Liver (tissue), 3 donors: Measurements from ENCODE around the gene CACNA1I.

Experiments used
- EGR1 ChIP-seq, 2 donors: IDR thresholded peaks; 2 replicates each; pipeline ENCODE4 v1.6.1; 2016 to 2018; ENCODE audit warnings: antibody characterized with exemption in 2 of 2, low read depth in 2 of 2
- FOXA1 ChIP-seq: IDR thresholded peaks from 2 replicates; pipeline ENCODE4 v1.6.1; 2016; ENCODE audit warnings: antibody characterized with exemption
- GABPA ChIP-seq, 2 donors: IDR thresholded peaks in 1 of 2; conservative IDR thresholded peaks in 1 of 2; 2 replicates each; pipeline ENCODE4 v1.6.1; 2016; ENCODE audit warnings: antibody characterized with exemption in 2 of 2, mild to moderate bottlenecking in 1 of 2, moderate library complexity in 1 of 2
- HNF4G ChIP-seq: IDR thresholded peaks from 2 replicates; pipeline ENCODE4 v1.6.1; 2016; ENCODE audit warnings: antibody characterized with exemption
- JUND ChIP-seq, 2 donors: IDR thresholded peaks; 2 replicates each; pipeline ENCODE4 v1.6.1; 2016; ENCODE audit warnings: antibody characterized with exemption in 2 of 2
- RAD21 ChIP-seq, 2 donors: IDR thresholded peaks; 2 replicates each; pipeline ENCODE4 v1.6.1; 2016; ENCODE audit warnings: antibody characterized with exemption in 2 of 2, mild to moderate bottlenecking in 2 of 2
- TAF1 ChIP-seq: conservative IDR thresholded peaks from 2 replicates; pipeline ENCODE4 v1.6.1; 2016; ENCODE audit warnings: antibody characterized with exemption, mild to moderate bottlenecking
- YY1 ChIP-seq: IDR thresholded peaks from 2 replicates; pipeline ENCODE4 v1.6.1; 2016; ENCODE audit warnings: antibody characterized with exemption, mild to moderate bottlenecking
- TF ChIP-seq, protein P1 (sequence below): fragments of 150-350 bp; IDR thresholded peaks from 2 replicates; pipeline ENCODE4 v1.5.1; 2017; ENCODE audit warnings: improper control_type of control experiment, low read depth, low read length; ENCODE audit not compliant: missing input control
- TF ChIP-seq, protein P2 (sequence below): IDR thresholded peaks from 2 replicates; pipeline ENCODE4 v1.6.1; 2016; ENCODE audit warnings: antibody characterized with exemption, mild to moderate bottlenecking
- TF ChIP-seq, protein P3 (sequence below): IDR thresholded peaks from 2 replicates; pipeline ENCODE4 v1.6.1; 2016; ENCODE audit warnings: antibody characterized with exemption
- donor health status: healthy.
- donor health status: healthy.

DNA sequence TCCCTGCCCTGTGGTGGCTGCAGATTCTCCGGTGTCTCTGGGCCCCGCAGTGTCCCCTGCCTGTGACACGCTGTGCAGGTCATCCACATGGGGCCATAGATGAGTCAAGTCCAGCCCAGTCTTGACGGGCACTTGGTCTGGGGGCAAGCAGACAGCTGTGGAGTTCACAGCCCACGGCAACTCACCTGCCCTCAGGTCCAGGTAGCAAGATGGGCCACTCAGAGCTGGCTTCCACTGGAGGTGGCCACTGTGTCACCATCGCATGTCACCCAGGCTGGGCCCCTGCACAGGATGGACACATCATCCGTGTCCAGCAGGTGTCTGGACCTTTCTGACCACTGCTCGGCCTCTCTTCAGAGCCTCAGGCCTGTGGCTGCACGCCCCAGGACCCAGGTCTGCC is 109.9 kb downstream of the CACNA1I start:
- TF ChIP-seq HNF4G = no peak
- TF ChIP-seq, protein P1, sequence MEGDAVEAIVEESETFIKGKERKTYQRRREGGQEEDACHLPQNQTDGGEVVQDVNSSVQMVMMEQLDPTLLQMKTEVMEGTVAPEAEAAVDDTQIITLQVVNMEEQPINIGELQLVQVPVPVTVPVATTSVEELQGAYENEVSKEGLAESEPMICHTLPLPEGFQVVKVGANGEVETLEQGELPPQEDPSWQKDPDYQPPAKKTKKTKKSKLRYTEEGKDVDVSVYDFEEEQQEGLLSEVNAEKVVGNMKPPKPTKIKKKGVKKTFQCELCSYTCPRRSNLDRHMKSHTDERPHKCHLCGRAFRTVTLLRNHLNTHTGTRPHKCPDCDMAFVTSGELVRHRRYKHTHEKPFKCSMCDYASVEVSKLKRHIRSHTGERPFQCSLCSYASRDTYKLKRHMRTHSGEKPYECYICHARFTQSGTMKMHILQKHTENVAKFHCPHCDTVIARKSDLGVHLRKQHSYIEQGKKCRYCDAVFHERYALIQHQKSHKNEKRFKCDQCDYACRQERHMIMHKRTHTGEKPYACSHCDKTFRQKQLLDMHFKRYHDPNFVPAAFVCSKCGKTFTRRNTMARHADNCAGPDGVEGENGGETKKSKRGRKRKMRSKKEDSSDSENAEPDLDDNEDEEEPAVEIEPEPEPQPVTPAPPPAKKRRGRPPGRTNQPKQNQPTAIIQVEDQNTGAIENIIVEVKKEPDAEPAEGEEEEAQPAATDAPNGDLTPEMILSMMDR = no peak
- no peak for TF ChIP-seq YY1
- TF ChIP-seq, protein P2, sequence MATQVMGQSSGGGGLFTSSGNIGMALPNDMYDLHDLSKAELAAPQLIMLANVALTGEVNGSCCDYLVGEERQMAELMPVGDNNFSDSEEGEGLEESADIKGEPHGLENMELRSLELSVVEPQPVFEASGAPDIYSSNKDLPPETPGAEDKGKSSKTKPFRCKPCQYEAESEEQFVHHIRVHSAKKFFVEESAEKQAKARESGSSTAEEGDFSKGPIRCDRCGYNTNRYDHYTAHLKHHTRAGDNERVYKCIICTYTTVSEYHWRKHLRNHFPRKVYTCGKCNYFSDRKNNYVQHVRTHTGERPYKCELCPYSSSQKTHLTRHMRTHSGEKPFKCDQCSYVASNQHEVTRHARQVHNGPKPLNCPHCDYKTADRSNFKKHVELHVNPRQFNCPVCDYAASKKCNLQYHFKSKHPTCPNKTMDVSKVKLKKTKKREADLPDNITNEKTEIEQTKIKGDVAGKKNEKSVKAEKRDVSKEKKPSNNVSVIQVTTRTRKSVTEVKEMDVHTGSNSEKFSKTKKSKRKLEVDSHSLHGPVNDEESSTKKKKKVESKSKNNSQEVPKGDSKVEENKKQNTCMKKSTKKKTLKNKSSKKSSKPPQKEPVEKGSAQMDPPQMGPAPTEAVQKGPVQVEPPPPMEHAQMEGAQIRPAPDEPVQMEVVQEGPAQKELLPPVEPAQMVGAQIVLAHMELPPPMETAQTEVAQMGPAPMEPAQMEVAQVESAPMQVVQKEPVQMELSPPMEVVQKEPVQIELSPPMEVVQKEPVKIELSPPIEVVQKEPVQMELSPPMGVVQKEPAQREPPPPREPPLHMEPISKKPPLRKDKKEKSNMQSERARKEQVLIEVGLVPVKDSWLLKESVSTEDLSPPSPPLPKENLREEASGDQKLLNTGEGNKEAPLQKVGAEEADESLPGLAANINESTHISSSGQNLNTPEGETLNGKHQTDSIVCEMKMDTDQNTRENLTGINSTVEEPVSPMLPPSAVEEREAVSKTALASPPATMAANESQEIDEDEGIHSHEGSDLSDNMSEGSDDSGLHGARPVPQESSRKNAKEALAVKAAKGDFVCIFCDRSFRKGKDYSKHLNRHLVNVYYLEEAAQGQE = no peak
- TF ChIP-seq, protein P3, sequence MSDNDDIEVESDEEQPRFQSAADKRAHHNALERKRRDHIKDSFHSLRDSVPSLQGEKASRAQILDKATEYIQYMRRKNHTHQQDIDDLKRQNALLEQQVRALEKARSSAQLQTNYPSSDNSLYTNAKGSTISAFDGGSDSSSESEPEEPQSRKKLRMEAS = no peak
- TF ChIP-seq FOXA1 = no peak
- no peak for TF ChIP-seq GABPA (IDR thresholded peaks at IDR 0.05 in 1 of 2, conservative IDR thresholded peaks at IDR 0.05 in 1 of 2)
- no peak for TF ChIP-seq EGR1 (IDR thresholded peaks at IDR 0.05; ENCODE audit: low read depth in 2 of 2)
- TF ChIP-seq JUND (IDR thresholded peaks at IDR 0.05) = no peak
- no peak for TF ChIP-seq TAF1
- no peak for TF ChIP-seq RAD21 (IDR thresholded peaks at IDR 0.05)
